ENCODE results near the gene GRK3.

GRK3 gene

DNA sequence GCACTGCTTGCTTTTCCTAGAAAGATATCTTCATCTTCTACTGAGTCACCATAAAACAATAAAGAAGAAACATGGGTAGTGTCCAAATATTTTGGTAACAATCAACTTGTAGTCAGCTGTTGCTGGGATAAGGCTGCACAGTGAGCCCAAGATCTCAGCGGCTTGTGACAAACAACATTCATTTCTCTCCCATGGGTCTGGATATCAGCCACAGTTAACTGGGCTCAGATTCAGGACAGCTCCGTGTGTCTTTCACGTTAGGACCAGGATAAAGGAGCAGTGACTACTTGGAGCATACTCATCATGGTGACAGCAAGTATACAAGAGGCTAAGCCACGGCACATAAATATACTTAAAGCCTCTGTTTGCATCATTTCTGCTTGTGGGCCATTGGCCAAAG lies 27.9 kb upstream of the GRK3 start:
- H3K4me3 ChIP-seq (ENCODE audit: low read depth, low read length): no peak overlapping the region
- TF ChIP-seq, protein P1, sequence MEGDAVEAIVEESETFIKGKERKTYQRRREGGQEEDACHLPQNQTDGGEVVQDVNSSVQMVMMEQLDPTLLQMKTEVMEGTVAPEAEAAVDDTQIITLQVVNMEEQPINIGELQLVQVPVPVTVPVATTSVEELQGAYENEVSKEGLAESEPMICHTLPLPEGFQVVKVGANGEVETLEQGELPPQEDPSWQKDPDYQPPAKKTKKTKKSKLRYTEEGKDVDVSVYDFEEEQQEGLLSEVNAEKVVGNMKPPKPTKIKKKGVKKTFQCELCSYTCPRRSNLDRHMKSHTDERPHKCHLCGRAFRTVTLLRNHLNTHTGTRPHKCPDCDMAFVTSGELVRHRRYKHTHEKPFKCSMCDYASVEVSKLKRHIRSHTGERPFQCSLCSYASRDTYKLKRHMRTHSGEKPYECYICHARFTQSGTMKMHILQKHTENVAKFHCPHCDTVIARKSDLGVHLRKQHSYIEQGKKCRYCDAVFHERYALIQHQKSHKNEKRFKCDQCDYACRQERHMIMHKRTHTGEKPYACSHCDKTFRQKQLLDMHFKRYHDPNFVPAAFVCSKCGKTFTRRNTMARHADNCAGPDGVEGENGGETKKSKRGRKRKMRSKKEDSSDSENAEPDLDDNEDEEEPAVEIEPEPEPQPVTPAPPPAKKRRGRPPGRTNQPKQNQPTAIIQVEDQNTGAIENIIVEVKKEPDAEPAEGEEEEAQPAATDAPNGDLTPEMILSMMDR (IDR thresholded peaks at IDR 0.05; ENCODE audit: borderline replicate concordance, insufficient read depth, low read depth, low read length): no peak

- H3K4me3 ChIP-seq (ENCODE audit: low read depth, low read length): no peak overlapping the region
- TF ChIP-seq, protein P1 (IDR thresholded peaks at IDR 0.05; ENCODE audit: borderline replicate concordance, insufficient read depth, low read depth, low read length): no peak
Observed at GRCh38 chr22:25540166-25540907, 24.1 kb upstream of the GRK3 start.

- TF ChIP-seq, protein P1 (IDR thresholded peaks at IDR 0.05; ENCODE audit: borderline replicate concordance, insufficient read depth, low read depth, low read length): no peak
- no peak overlapping the region for H3K4me3 ChIP-seq (ENCODE audit: low read depth, low read length)
Observed at GRCh38 chr22:25540908-25541660, 23.4 kb upstream of the GRK3 start.

GRCh38 chr22:25542191-25542590 lies 22.3 kb upstream of the GRK3 start:
- TF ChIP-seq, protein P1 (IDR thresholded peaks at IDR 0.05; ENCODE audit: borderline replicate concordance, insufficient read depth, low read depth, low read length): no peak
- no peak overlapping the region for H3K4me3 ChIP-seq (ENCODE audit: low read depth, low read length)

GRCh38 chr22:25542720-25543402 lies 21.6 kb upstream of the GRK3 start:
- H3K4me3 ChIP-seq (ENCODE audit: low read depth, low read length): no peak overlapping the region
- TF ChIP-seq, protein P1 (IDR thresholded peaks at IDR 0.05; ENCODE audit: borderline replicate concordance, insufficient read depth, low read depth, low read length): no peak

DNA sequence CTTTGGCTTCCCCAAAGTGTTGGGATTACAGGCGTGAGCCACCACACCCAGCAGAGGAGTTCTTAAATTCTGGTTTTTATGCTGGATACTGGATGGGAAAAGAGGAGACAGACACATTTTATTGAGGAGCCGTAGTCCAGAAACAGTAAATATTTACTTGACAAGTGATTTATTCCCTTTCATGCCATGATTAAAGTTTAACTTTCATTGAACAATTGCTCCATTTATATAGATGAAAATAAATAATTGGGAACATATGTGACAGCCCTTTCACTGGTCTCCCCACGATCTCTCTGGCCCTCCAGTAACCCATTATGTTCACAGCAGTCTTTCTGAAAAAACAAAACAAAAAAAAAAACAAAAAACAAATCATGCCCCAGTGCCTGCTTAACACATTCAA lies 19.3 kb upstream of the GRK3 start:
- H3K4me3 ChIP-seq (ENCODE audit: low read depth, low read length): no peak overlapping the region
- TF ChIP-seq, protein P1 (IDR thresholded peaks at IDR 0.05; ENCODE audit: borderline replicate concordance, insufficient read depth, low read depth, low read length): no peak

Data from GM12875 (cell line).